ENCODE measurements around the gene ARHGEF7. TPM values are rescaled to one million over a fixed set of nuclear protein-coding genes. Genes with fewer than 3 reads are reported as not detected.

The ARHGEF7 gene
- total RNA-seq, 1 donor from 2014 or later, result 64.6 TPM

DNA sequence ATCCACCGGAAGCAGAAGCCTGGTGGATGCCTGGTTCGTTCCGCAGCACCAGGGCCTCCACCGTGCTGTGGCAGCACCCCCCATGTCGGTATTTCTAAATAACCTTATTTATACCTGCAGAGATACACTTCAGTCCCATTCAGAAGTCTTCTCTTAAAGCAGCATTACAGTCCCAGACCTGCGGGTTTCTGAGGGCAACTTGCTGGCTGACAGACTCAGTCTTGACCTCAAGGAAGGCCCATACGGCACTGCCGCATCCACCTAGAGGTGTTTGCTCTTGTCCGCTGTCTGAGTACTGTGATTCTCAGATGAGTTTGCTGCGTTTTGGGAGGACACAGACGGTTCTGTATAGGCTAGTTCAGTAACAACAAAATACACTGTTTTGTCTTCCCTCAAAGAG is 188.4 kb downstream of the ARHGEF7 start:
- H3F3A ChIP-seq (ENCODE audit: low read depth), result no peaks in the 10 kb centered on the region
- H3K4me2 ChIP-seq, result no peak overlapping the region
- Mint-ChIP-seq H3K9me3 (no peaks in the 10 kb centered on the region), H3K27ac (no peak overlapping the region), H3K27me3 (ENCODE audit: insufficient read depth, low read depth) (peaks cover 7% of the 10 kb centered on the region), H3K36me3 (peaks cover 49% of the 10 kb centered on the region), H3K4me3 (no peak overlapping the region), H3K4me1 (no peaks in the 10 kb centered on the region)
- H3K9ac ChIP-seq, result no peak overlapping the region
- H4K20me1 ChIP-seq (ENCODE audit: low read depth), result no peaks in the 10 kb centered on the region
- no peaks in the 10 kb centered on the region for H3K36me3 ChIP-seq
- no peak overlapping the region for H3K4me3 ChIP-seq
- H2AFZ ChIP-seq (replicated peaks), result no peak overlapping the region
- DNase-seq (ENCODE audit: low spot score), result no peak
- H3K9me3 ChIP-seq (ENCODE audit: low read depth), result no peaks in the 10 kb centered on the region
- TF ChIP-seq EZH2 (IDR thresholded peaks at IDR 0.05) (no peak), EZH2phosphoT487 (IDR thresholded peaks at IDR 0.05) (no peak)
- TF ChIP-seq, protein P1, sequence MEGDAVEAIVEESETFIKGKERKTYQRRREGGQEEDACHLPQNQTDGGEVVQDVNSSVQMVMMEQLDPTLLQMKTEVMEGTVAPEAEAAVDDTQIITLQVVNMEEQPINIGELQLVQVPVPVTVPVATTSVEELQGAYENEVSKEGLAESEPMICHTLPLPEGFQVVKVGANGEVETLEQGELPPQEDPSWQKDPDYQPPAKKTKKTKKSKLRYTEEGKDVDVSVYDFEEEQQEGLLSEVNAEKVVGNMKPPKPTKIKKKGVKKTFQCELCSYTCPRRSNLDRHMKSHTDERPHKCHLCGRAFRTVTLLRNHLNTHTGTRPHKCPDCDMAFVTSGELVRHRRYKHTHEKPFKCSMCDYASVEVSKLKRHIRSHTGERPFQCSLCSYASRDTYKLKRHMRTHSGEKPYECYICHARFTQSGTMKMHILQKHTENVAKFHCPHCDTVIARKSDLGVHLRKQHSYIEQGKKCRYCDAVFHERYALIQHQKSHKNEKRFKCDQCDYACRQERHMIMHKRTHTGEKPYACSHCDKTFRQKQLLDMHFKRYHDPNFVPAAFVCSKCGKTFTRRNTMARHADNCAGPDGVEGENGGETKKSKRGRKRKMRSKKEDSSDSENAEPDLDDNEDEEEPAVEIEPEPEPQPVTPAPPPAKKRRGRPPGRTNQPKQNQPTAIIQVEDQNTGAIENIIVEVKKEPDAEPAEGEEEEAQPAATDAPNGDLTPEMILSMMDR (IDR thresholded peaks at IDR 0.05), result no peak
- no peaks in the 10 kb centered on the region for H3K79me2 ChIP-seq (ENCODE audit: low read depth)
- no peaks in the 10 kb centered on the region for H3K4me1 ChIP-seq
- no peaks in the 10 kb centered on the region for H3K27me3 ChIP-seq
- H3K27ac ChIP-seq, result no peak overlapping the region

DNA sequence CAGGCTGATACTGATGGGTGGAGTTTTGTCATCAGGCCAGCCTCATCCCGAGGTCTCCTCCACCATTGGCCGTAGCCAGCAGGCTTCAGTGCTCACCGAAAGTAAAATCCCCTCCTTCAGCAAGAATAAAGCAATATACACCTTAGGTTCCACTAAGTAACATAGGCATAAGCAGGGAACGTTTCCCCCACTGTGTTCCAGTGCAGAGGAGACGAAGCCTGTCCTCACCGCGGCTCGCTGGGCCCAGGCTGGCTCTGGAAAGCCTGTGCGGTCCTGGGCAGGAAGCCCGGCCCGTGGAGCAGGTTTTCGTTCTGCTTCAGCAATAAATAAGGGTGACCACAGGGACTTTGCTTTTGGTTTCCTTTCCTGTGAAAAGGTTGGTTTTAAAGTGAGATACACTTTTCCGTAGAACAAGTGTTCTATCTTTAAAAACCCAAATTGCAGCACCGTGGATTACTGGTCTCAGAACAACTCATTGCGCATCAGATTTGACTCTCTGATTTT is 189.0 kb downstream of the ARHGEF7 start:
- Histone ChIP-seq H3K79me2 (ENCODE audit: low read depth) (no peaks in the 10 kb centered on the region), H3K4me2 (no peak overlapping the region), H3K4me3 (no peak overlapping the region), H3F3A (ENCODE audit: low read depth) (no peaks in the 10 kb centered on the region), H3K9me3 (ENCODE audit: low read depth) (no peaks in the 10 kb centered on the region), H4K20me1 (ENCODE audit: low read depth) (no peaks in the 10 kb centered on the region), H3K9ac (no peak overlapping the region), H3K27me3 (no peaks in the 10 kb centered on the region), H3K4me1 (no peaks in the 10 kb centered on the region), H2AFZ (replicated peaks) (no peak overlapping the region), H3K36me3 (no peaks in the 10 kb centered on the region), H3K27ac (no peak overlapping the region)
- Mint-ChIP-seq H3K9me3 (peaks cover 2% of the 10 kb centered on the region), H3K4me1 (no peaks in the 10 kb centered on the region), H3K36me3 (peaks cover 53% of the 10 kb centered on the region), H3K27ac (no peak overlapping the region), H3K4me3 (no peak overlapping the region), H3K27me3 (ENCODE audit: insufficient read depth, low read depth) (peaks cover 7% of the 10 kb centered on the region)
- no peak for TF ChIP-seq EZH2phosphoT487 (IDR thresholded peaks at IDR 0.05)
- no peak for TF ChIP-seq EZH2 (IDR thresholded peaks at IDR 0.05)
- TF ChIP-seq, protein P1 (IDR thresholded peaks at IDR 0.05), result no peak
- DNase-seq (ENCODE audit: low spot score), result no peak

DNA sequence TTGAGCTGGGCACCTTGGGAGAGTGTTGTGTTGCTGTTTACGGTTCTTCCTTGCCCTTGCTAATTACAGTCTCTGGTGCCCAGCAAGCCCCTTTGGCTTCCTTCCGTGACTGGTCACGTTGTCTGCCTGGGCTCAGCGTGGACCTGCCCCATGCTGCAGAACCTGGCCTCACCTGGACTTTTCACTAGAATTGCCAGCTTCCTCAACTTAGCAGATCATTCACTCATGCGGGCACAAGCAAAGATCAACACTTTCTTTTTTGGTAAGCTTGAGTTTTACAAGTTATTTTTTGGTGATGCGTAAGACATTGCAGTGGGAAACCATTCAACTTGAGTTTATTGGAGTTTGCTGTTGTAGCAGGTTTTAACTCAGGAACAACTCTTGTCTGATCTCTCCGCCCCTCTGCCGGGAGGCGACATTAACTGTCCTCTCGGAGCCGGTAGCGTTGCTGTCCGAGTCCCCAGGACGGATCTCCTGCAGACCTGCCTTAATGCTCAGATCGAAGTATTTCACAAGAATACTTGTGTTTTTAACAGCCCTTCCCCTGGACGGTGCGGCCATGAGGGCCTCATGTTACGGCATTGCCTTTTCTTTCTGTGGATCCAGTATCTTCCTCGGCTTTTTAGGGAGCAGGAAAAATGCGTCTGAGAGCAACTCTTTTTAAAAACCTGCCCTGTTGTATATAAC is 189.6 kb downstream of the ARHGEF7 start:
- H3K4me3 Mint-ChIP-seq, result no peak overlapping the region
- H3K4me1 Mint-ChIP-seq, result no peaks in the 10 kb centered on the region
- H3K36me3 ChIP-seq, result no peaks in the 10 kb centered on the region

More for the DNA sequence above, 189.6 kb downstream of the ARHGEF7 start:
- Histone ChIP-seq H3K4me1 (no peaks in the 10 kb centered on the region), H3K9ac (no peak overlapping the region), H2AFZ (replicated peaks) (no peak overlapping the region), H3K9me3 (ENCODE audit: low read depth) (no peaks in the 10 kb centered on the region), H3K27me3 (no peaks in the 10 kb centered on the region), H3K79me2 (ENCODE audit: low read depth) (no peaks in the 10 kb centered on the region), H3F3A (ENCODE audit: low read depth) (no peaks in the 10 kb centered on the region), H4K20me1 (ENCODE audit: low read depth) (no peaks in the 10 kb centered on the region), H3K4me3 (no peak overlapping the region), H3K4me2 (no peak overlapping the region), H3K27ac (no peak overlapping the region)
- peaks cover 8% of the 10 kb centered on the region for H3K9me3 Mint-ChIP-seq
- no peak overlapping the region for H3K27ac Mint-ChIP-seq
- TF ChIP-seq EZH2 (IDR thresholded peaks at IDR 0.05) (no peak), EZH2phosphoT487 (IDR thresholded peaks at IDR 0.05) (no peak)
- TF ChIP-seq, protein P1 (IDR thresholded peaks at IDR 0.05), result no peak
- peaks cover 5% of the 10 kb centered on the region for H3K27me3 Mint-ChIP-seq (ENCODE audit: insufficient read depth, low read depth)
- DNase-seq (ENCODE audit: low spot score), result no peak
- peaks cover 59% of the 10 kb centered on the region for H3K36me3 Mint-ChIP-seq

Data from neural progenitor cell (in vitro differentiated cells).